Omental fat pad (tissue), 4 donors: ENCODE results near the gene TPSG1. TPM values are rescaled to one million over a fixed set of nuclear protein-coding genes. Genes with fewer than 3 reads are reported as not detected.
"Not testable (repeated sequence)": the region's sequence is repeated elsewhere in the genome, so short reads cannot be mapped to it uniquely, and the experiment has no call there.

Source experiments
- ATAC-seq: fragments of 150-250 bp; one replicate; pipeline ENCODE4 v1.9.1; 2016; ENCODE audit warnings: mild to moderate bottlenecking, moderate library complexity; ENCODE audit not compliant: low FRiP score
- DNase-seq: peaks from one replicate; pipeline ENCODE4 v3.0.0-alpha.2; 2019; ENCODE audit warnings: low spot score
- CTCF ChIP-seq, 3 donors: fragments of 450-650 bp; IDR thresholded peaks; one replicate each; pipeline ENCODE4 v1.5.1; 2016 to 2017; ENCODE audit warnings: antibody characterized with exemption in 3 of 3, mild to moderate bottlenecking in 3 of 3, moderate library complexity in 2 of 3
- total RNA-seq, 4 donors: library from RNA; depleted of rRNA; stranded (reverse); fragments of >200 nt; gene quantifications; one replicate each; pipeline ENCODE4 v1.1.0, GENCODE V29; 2016

Gene TPSG1
- total RNA-seq: 1 to 10 TPM in 1 of 4 donors, not detected in 3; 1.3 TPM

- no peak for DNase-seq
- ATAC-seq: no peak
- TF ChIP-seq CTCF (IDR thresholded peaks at IDR 0.05): no peak
These were observed at the start of gene TPSG1 for GRCh38 chr16:1225051-1225451. TPSG1 (minus strand) TSS chr16:1225268; CDS start chr16:1225252, 16 bp downstream.

DNA sequence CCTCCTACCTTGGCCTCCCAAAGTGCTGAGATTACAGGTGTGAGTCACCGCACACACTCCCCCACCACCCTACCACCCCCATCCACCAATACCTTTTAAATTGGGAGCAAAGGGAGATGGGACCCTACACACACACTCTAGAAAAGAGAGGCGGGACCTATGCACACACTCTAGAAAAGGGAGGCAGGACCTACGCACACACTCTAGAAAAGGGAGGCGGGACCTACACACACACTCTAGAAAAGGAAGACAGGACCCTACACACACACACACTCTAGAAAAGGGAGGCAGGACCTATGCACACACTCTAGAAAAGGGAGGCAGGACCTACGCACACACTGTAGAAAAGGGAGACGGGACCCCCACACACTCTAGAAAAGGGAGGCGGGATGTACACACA lies 49.7 kb upstream of the TPSG1 start:
- no peak for TF ChIP-seq CTCF (IDR thresholded peaks at IDR 0.05)
- DNase-seq: no peak
- no peak for ATAC-seq

DNA sequence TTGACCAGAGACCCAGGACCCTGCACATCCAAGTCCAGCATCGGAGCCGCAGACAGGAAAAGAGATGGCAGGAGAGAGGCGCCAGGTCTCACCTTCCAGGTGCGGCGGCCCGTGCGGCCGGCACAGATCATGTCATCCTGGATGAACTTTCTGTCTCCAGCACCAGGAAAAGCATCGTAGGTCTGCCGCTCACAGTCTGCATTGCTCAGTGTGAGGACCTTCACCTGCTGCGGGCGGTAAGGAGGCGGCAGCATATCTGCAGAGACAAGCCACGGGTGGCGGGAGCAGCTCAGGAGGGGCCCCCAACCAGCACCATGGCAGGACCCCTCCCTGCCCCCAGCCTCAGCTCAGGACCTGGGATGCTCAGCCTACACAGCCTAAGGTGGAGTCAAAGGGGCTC lies 48.7 kb upstream of the TPSG1 start:
- ATAC-seq (no peak), DNase-seq (no peak)
- TF ChIP-seq CTCF (IDR thresholded peaks at IDR 0.05): no peak

- ATAC-seq: no peak
- DNase-seq: no peak
- no peak for TF ChIP-seq CTCF (IDR thresholded peaks at IDR 0.05)
These were observed 47.6 kb upstream of the TPSG1 start for GRCh38 chr16:1272453-1273198.

DNA sequence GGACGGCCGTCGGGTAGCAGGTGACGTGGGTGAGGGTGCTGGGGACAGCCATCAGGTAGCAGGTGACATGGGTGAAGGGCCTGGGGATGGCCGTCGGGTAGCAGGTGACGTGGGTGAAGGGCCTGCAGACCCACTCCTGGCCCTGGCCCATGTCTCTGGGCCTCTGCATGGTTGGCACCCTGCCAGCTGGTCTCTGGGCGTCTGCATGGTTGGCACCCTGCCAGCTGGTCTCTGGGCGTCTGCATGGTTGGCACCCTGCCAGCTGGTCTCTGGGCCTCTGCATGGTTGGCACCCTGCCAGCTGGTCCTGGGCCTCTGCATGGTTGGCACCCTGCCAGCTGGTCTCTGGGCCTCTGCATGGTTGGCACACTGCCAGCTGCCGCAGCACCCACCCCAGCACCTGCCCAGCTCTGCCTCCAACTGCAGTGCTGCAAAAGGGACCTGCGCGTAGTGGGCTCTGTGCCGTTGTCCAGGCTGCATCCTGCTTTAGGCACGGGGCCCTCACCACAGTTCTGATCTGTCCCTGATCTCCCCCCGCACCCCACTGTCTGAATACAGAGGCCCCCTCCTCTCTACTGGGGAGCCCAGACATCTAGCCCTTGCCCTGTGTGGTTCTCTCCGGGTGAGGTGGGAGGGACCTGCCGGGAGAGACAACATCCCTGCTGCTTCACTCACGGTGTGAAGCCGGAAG lies 46.8 kb upstream of the TPSG1 start:
- DNase-seq, ATAC-seq: not testable (repeated sequence)

DNA sequence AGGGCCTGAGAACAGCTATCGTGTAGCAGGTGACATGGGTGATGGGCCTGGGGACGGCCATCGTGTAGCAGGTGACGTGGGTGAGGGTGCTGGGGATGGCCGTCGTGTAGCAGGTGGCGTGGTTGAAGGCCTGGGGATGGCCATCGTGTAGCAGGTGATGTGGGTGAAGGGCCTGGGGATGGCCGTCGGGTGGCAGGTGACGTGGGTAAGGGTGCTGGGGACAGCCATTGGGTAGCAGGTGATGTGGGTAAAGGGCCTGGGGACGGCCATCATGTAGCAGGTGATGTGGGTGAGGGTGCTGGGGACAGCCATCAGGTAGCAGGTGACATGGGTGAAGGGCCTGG lies 46.3 kb upstream of the TPSG1 start:
- no peak for DNase-seq
- no peak for TF ChIP-seq CTCF (IDR thresholded peaks at IDR 0.05)
- no peak for ATAC-seq

- not testable (repeated sequence) for ATAC-seq, DNase-seq
These were observed 44.4 kb upstream of the TPSG1 start for GRCh38 chr16:1269418-1269817.

DNA sequence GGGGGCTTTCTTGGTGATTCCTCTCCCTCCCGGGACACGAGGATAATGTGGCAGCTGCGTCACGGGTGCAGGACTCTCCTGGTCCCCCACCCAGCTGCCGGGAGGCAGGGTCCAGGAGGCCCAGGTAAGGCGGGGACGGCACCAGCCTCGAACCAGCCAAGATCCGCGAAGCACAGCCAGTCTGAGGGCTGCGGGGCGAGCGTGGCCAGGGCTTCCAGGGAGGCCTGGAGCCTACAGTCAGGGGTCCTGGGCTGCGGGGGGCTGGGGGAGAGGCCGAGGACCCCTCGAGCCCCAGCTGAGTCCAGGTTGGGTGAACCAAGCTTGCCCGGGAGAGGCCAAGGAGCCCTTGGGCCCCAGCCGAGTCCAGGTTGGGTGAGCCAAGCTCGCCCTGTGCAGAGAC lies 40.8 kb upstream of the TPSG1 start:
- DNase-seq (no peak), ATAC-seq (no peak)
- no peak for TF ChIP-seq CTCF (IDR thresholded peaks at IDR 0.05)
